T-cell (primary cell): Measurements from ENCODE around the gene DHODH. TPM values are rescaled to one million over a fixed set of nuclear protein-coding genes. Genes with fewer than 3 reads are reported as not detected.
"Not testable (repeated sequence)": the region's sequence is repeated elsewhere in the genome, so short reads cannot be mapped to it uniquely, and the experiment has no call there.

Experiments used
- ATAC-seq, 4 experiments: fragments of 200-7000 bp in 3 of 4; fragments of 150-1000 bp in 1 of 4; cut with Tn5 transposase; replicated peaks in 1 of 4; 1 replicate in 3 of 4; 2 replicates in 1 of 4; pipeline ENCODE4 v1.10.0; 2021; ENCODE audit warnings: moderate library complexity in 3 of 4, mild to moderate bottlenecking in 2 of 4, moderate number of reproducible peaks in 1 of 4
- CTCF ChIA-PET, 2 donors: fragments of 300-600 bp; sonication (Branson Sonifier 250); formaldehyde crosslinking; loops; one replicate each; lab custom pipeline; 2022; ENCODE audit warnings: antibody characterized with exemption in 2 of 2; lab: Charles Lee
- POLR2A ChIA-PET, 2 donors: fragments of 300-600 bp; sonication (Branson Sonifier 250); formaldehyde crosslinking; loops; one replicate each; lab custom pipeline; 2022; ENCODE audit warnings: antibody characterized with exemption in 2 of 2; lab: Charles Lee
- DNase-seq, 35 experiments: peaks; one replicate each; pipeline versions ENCODE4 v3.0.0 to v3.0.0-alpha.2; 2013 to 2023
- H3K27ac ChIP-seq: one replicate; pipeline ENCODE4 v1.5.1; 2013; ENCODE audit warnings: low read length
- H3K27me3 ChIP-seq, 2 experiments: replicated peaks in 1 of 2; 1 replicate in 1 of 2; 2 replicates in 1 of 2; pipeline versions ENCODE4 v1.6.1 to v1.7.0; 2013; ENCODE audit warnings: low read length in 1 of 2, mixed read lengths in 1 of 2; ENCODE audit not compliant: control insufficient read depth in 2 of 2, insufficient read depth in 2 of 2; ENCODE audit errors: extremely low read depth in 1 of 2
- H3K36me3 ChIP-seq, 2 donors: 1 replicate in 1 of 2; 2 replicates in 1 of 2; pipeline versions ENCODE4 v1.6.1 to v1.7.0; 2013; ENCODE audit warnings: low read length in 1 of 2; ENCODE audit not compliant: control insufficient read depth in 2 of 2, insufficient read depth in 1 of 2; ENCODE audit errors: extremely low read depth in 1 of 2
- H3K4me1 ChIP-seq, 2 experiments: 1 replicate in 1 of 2; 2 replicates in 1 of 2; pipeline versions ENCODE4 v1.6.1 to v1.7.0; 2013; ENCODE audit warnings: low read length in 2 of 2, mixed read lengths in 1 of 2; ENCODE audit not compliant: insufficient read depth in 2 of 2, control insufficient read depth in 1 of 2; ENCODE audit errors: extremely low read depth in 1 of 2
- H3K4me3 ChIP-seq, 2 donors: 1 replicate in 1 of 2; 2 replicates in 1 of 2; pipeline versions ENCODE4 v1.5.1 to v1.7.0; 2013; ENCODE audit warnings: mild to moderate bottlenecking in 2 of 2, low read length in 1 of 2, moderate library complexity in 1 of 2; ENCODE audit not compliant: control insufficient read depth in 1 of 2; ENCODE audit errors: extremely low read depth in 1 of 2
- H3K9me3 ChIP-seq: 2 replicates; pipeline ENCODE4 v1.7.0; 2013
- H3K27ac Mint-ChIP-seq, 2 donors: one replicate each; pipeline ENCODE4 v1.8.0; 2020 to 2021; ENCODE audit warnings: mild to moderate bottlenecking in 2 of 2, mixed read lengths in 2 of 2
- H3K27me3 Mint-ChIP-seq, 2 donors: one replicate each; pipeline ENCODE4 v1.8.0; 2021 to 2022; ENCODE audit warnings: mixed read lengths in 2 of 2
- H3K36me3 Mint-ChIP-seq: one replicate; pipeline ENCODE4 v1.8.0; 2021; ENCODE audit warnings: mixed read lengths
- H3K4me1 Mint-ChIP-seq, 3 donors: one replicate each; pipeline ENCODE4 v1.8.0; 2020 to 2022; ENCODE audit warnings: mixed read lengths in 3 of 3, mild to moderate bottlenecking in 1 of 3
- H3K4me3 Mint-ChIP-seq, 3 donors: one replicate each; pipeline ENCODE4 v1.8.0; 2020 to 2022; ENCODE audit warnings: mild to moderate bottlenecking in 3 of 3, mixed read lengths in 3 of 3, moderate library complexity in 3 of 3
- H3K9me3 Mint-ChIP-seq, 3 donors: one replicate each; pipeline ENCODE4 v1.8.0; 2020 to 2022; ENCODE audit warnings: mixed read lengths in 3 of 3
- WGBS: methylation state at CpG from one replicate; pipeline ENCODE4 v1.1.5; 2013; ENCODE audit warnings: missing lambda C conversion rate; ENCODE audit not compliant: insufficient coverage; 5-methylcytosine and 5-hydroxymethylcytosine counted together
- total RNA-seq, 35 experiments: library from RNA in 6 of 35; stranded (reverse) in 6 of 35; fragments of 120-200 nt in 1 of 35; gene quantifications; one replicate each; pipeline versions ENCODE4 v1.2.1 to v1.2.4 and lab custom pipeline; 2013 to 2026

Gene DHODH
- total RNA-seq, 5 donors from 2014 or later (not counting 1 experiment from before 2014, with no cell fraction given), result 6.0 to 11.9 (median 11.2) TPM

- H3K36me3 Mint-ChIP-seq, result peaks cover 23% of the 10 kb centered on the region
- WGBS, result 93% methylated on average over 8 of the region's 10 CpGs
- Histone ChIP-seq H3K27me3 (no peaks in the 10 kb centered on the region), H3K4me1 (no peaks in the 10 kb centered on the region), H3K9me3 (no peaks in the 10 kb centered on the region), H3K27ac (no peak overlapping the region), H3K36me3 (no peaks in the 10 kb centered on the region), H3K4me3 (no peak overlapping the region)
- H3K27ac Mint-ChIP-seq, result no peak overlapping the region
- H3K9me3 Mint-ChIP-seq, result no peaks in the 10 kb centered on the region
- ATAC-seq (no peak), DNase-seq (no peak)
- ChIA-PET POLR2A (no interaction called here), CTCF (no interaction called here)
- H3K4me3 Mint-ChIP-seq, result no peak overlapping the region
- H3K27me3 Mint-ChIP-seq, result no peaks in the 10 kb centered on the region
- H3K4me1 Mint-ChIP-seq, result no peaks in the 10 kb centered on the region
Measured at GRCh38 chr16:72064361-72064894, 55.9 kb downstream of the DHODH start.

- no peak overlapping the region for H3K27ac Mint-ChIP-seq
- no peaks in the 10 kb centered on the region for H3K27me3 ChIP-seq
- no peak overlapping the region for H3K27ac ChIP-seq
Measured at GRCh38 chr16:72066747-72067146, 58.2 kb downstream of the DHODH start.

GRCh38 chr16:72068930-72069329 is 60.4 kb downstream of the DHODH start:
- Histone ChIP-seq H3K27me3 (no peaks in the 10 kb centered on the region), H3K27ac (no peak overlapping the region), H3K36me3 (no peaks in the 10 kb centered on the region), H3K4me1 (no peaks in the 10 kb centered on the region), H3K9me3 (no peaks in the 10 kb centered on the region), H3K4me3 (no peak overlapping the region)
- ChIA-PET CTCF (interaction anchor here in 1 of 2 donors (0.7 kb wide), 1 partner anchor 10 kb away, joined by 3 read pairs; no protein-coding TSS in a partner anchor), POLR2A (no interaction called here)
- no peak for DNase-seq
- Mint-ChIP-seq H3K4me1 (no peaks in the 10 kb centered on the region), H3K36me3 (peaks cover 9% of the 10 kb centered on the region), H3K27me3 (no peaks in the 10 kb centered on the region), H3K4me3 (no peak overlapping the region), H3K27ac (no peak overlapping the region), H3K9me3 (no peaks in the 10 kb centered on the region)
- WGBS, result 100% methylated on average over 2 of the region's 4 CpGs
- ATAC-seq, result no peak

More at GRCh38 chr16:72066747-72067146, 58.2 kb downstream of the DHODH start:
- Histone ChIP-seq H3K9me3 (no peaks in the 10 kb centered on the region), H3K4me1 (no peaks in the 10 kb centered on the region), H3K36me3 (no peaks in the 10 kb centered on the region), H3K4me3 (no peak overlapping the region)
- ChIA-PET POLR2A (no interaction called here), CTCF (no interaction called here)
- no peaks in the 10 kb centered on the region for H3K4me1 Mint-ChIP-seq
- H3K27me3 Mint-ChIP-seq, result no peaks in the 10 kb centered on the region
- no peak overlapping the region for H3K4me3 Mint-ChIP-seq
- H3K36me3 Mint-ChIP-seq, result peaks cover 19% of the 10 kb centered on the region
- DNase-seq, result peak in 1 of 35 experiments; percentile 50
- peak in 1 of 4 experiments; percentile 33 for ATAC-seq
- H3K9me3 Mint-ChIP-seq, result no peaks in the 10 kb centered on the region
- no CpG with 5 or more reads among the region's 1 CpG for WGBS

GRCh38 chr16:72072514-72073342 is 64.2 kb downstream of the DHODH start:
- CTCF ChIA-PET, result no interaction called here
- WGBS, result 89% methylated on average over 10 of the region's 12 CpGs
- no peaks in the 10 kb centered on the region for H3K9me3 Mint-ChIP-seq
- no peaks in the 10 kb centered on the region for H3K4me1 Mint-ChIP-seq
- no peaks in the 10 kb centered on the region for H3K27me3 ChIP-seq
- DNase-seq, result no peak
- H3K4me3 Mint-ChIP-seq, result no peak overlapping the region
- H3K27me3 Mint-ChIP-seq, result no peaks in the 10 kb centered on the region
- peaks cover 7% of the 10 kb centered on the region for H3K36me3 Mint-ChIP-seq
- POLR2A ChIA-PET, result no interaction called here
- H3K9me3 ChIP-seq, result no peaks in the 10 kb centered on the region
- H3K36me3 ChIP-seq, result no peaks in the 10 kb centered on the region
- H3K4me3 ChIP-seq, result no peak overlapping the region
- H3K4me1 ChIP-seq, result no peaks in the 10 kb centered on the region
- no peak for ATAC-seq
- no peak overlapping the region for H3K27ac ChIP-seq
- H3K27ac Mint-ChIP-seq, result no peak overlapping the region

GRCh38 chr16:72073560-72074230 is 65.2 kb downstream of the DHODH start:
- Mint-ChIP-seq H3K9me3 (no peaks in the 10 kb centered on the region), H3K27ac (no peak overlapping the region), H3K4me1 (no peaks in the 10 kb centered on the region), H3K4me3 (no peak overlapping the region), H3K27me3 (no peaks in the 10 kb centered on the region), H3K36me3 (peaks cover 16% of the 10 kb centered on the region)
- Histone ChIP-seq H3K27ac (no peak overlapping the region), H3K9me3 (no peaks in the 10 kb centered on the region), H3K4me3 (no peak overlapping the region), H3K4me1 (no peaks in the 10 kb centered on the region), H3K36me3 (no peaks in the 10 kb centered on the region), H3K27me3 (no peaks in the 10 kb centered on the region)
- ATAC-seq (no peak), DNase-seq (no peak)
- 100% methylated on average over 3 of the region's 8 CpGs for WGBS
- ChIA-PET CTCF (no interaction called here), POLR2A (no interaction called here)

GRCh38 chr16:72075067-72075466 is 66.5 kb downstream of the DHODH start:
- H3K27me3 Mint-ChIP-seq, H3K27ac ChIP-seq, H3K9me3 ChIP-seq, H3K4me1 ChIP-seq, H3K4me3 Mint-ChIP-seq, H3K4me1 Mint-ChIP-seq, DNase-seq, H3K9me3 Mint-ChIP-seq, H3K36me3 ChIP-seq, CTCF ChIA-PET, H3K27me3 ChIP-seq, POLR2A ChIA-PET, H3K4me3 ChIP-seq, H3K27ac Mint-ChIP-seq, ATAC-seq: not testable (repeated sequence)
- H3K36me3 Mint-ChIP-seq, result peaks cover 17% of the 10 kb centered on the region
- WGBS, result 100% methylated on average over 1 of the region's 6 CpGs
